Sciatic nerve (tissue), 2 donors: ENCODE measurements around the gene AGO3. TPM values are rescaled to one million over a fixed set of nuclear protein-coding genes. Genes with fewer than 3 reads are reported as not detected.
A peak's percentile ranks its signal among the peaks of the same experiment; 100 is the strongest.

Source experiments
- ATAC-seq: fragments of 200-7000 bp; cut with Tn5 transposase; one replicate; pipeline ENCODE4 v1.9.1; 2020; ENCODE audit warnings: mild to moderate bottlenecking, moderate library complexity
- DNase-seq: peaks from one replicate; pipeline ENCODE4 v3.0.0-alpha.2; 2020; ENCODE audit warnings: low spot score
- intact Hi-C: fragments of 100-400 bp; cut with DNase I; formaldehyde crosslinking; loops from one replicate; pipeline ENCODE4 v1.14.2; 2022
- total RNA-seq: library from RNA; stranded (reverse); fragmentation: NEBNext Ultra II Directional; extraction: Animal tissue kit (Norgen Biotek cat#: 25700); gene quantifications from one replicate; pipeline ENCODE4 v1.2.1, GENCODE V29; 2021
- donor health status: DM: no; HTN: no; CAD: no.
- donor health status: DM: no; HTN: no; CAD: no.

The AGO3 gene
- total RNA-seq, 1 donor from 2014 or later: 55.1 TPM

DNA sequence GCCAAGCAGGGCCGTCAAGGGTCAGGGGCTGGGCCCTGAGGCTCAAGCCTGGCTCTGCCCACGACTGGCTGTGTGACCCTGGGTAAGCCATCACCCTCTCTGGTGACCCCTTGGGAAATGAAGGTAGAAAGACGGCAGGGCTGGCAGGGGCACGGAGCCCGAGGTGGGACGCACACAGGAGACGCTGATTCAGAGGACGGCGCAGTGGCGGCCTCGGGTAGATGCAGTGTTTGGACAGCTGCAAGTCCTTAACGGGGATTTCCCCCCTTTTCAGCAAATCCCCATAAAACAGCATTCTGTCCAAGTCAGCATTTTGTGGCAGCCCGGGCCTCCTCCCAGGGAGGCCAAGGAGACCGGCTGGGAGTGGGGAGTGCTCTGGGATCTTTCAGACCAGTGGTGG lies 177.4 kb downstream of the AGO3 start:
- DNase-seq (peak; percentile 59), ATAC-seq (peak; percentile 74)
- intact Hi-C loops: no loop called here

GRCh38 chr1:36109041-36109679 lies 178.3 kb downstream of the AGO3 start:
- ATAC-seq (peak; percentile 81), DNase-seq (no peak)
- intact Hi-C loops: no loop called here

DNA sequence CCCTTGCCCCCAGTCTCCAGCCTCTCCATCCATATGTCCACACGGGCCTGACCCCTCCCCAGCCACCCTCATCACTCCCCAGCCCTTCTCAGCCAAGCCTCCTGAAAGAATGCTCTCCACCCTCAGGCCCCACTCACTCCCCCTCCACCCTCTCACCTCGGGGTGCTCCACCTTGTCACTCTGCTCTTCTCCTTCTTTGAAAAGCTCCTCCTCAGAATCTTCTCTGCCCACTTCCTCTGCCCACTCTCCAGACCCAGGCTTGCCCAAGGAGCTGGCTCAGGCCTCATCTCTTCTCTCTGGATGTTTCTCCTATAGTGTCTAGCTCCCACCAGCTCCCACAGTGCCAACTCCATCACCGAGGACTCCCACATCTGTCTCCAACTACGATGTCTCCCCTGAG lies 180.2 kb downstream of the AGO3 start:
- intact Hi-C loops: no loop called here
- DNase-seq: no peak
- ATAC-seq: no peak

DNA sequence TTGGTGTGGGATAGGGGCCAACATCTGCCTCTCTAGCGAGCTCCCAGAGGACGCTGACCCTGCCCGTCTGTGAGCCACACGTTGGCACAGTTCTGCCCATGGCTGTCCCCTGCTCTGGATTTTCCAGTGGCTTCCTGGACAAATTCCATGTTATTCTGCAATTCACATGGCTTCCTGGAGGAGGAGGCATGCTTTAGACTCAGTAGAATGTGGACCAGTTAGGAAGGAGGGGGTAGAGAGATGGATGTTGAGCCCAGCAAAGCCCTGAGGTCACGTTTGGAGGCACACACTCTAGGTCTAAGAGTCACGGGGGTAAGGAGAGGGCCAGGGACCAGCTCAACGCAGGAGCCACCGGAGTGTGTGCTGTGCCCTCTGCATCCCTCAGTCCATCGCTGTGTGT lies 181.9 kb downstream of the AGO3 start:
- no peak for DNase-seq

DNA sequence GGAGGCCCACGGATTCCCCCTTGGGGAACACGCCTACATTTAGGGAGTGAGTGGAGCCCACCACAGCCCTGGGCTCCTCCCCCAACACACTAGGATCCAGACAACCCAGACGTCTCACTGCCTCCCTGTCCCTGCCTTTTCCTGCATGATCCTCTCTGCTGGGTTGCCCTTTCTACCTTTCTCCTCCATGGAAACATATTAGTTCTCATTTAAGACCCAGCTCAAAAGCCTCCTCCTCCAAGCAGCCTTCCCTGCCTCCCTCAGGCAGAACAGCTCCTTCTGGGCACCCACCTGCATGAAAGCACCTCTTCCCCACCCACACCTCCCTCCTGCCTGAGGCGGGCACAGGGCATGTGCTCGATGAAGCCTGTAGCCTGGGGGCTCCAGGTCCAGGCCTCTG lies 183.5 kb downstream of the AGO3 start:
- DNase-seq (no peak), ATAC-seq (no peak)
- intact Hi-C loops: no loop called here

More for the DNA sequence above, 181.9 kb downstream of the AGO3 start:
- intact Hi-C loops: no loop called here
- ATAC-seq: no peak

DNA sequence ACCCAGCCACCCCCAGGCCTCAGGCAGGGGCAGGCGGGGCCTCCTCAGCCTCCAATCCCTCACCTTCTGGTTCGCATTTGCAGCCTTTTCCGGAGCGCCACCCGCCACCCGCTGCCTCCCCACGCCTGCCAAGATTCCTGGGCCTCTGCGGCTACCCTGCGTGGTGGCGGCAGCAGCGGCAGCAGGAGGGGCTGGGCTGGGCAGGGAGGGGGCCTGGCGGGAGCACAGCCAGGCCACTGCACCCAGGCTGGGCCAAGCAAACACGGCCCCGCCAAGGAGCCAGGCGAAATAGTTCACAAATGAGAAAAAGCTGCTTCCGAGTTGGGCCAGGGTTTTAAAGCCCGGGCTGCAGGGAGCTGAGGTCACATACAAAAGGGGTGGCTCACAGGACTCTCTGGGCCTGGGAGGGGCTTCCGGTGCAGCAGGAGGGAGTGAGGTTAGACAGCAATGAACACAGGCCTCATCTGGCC lies 184.3 kb downstream of the AGO3 start:
- intact Hi-C loops: no loop called here
- ATAC-seq: peak; percentile 64

GRCh38 chr1:36115931-36116330 lies 185.0 kb downstream of the AGO3 start:
- DNase-seq: no peak
- ATAC-seq: peak; percentile 65
- intact Hi-C loops: no loop called here

More for the DNA sequence above, 184.3 kb downstream of the AGO3 start:
- no peak for DNase-seq

DNA sequence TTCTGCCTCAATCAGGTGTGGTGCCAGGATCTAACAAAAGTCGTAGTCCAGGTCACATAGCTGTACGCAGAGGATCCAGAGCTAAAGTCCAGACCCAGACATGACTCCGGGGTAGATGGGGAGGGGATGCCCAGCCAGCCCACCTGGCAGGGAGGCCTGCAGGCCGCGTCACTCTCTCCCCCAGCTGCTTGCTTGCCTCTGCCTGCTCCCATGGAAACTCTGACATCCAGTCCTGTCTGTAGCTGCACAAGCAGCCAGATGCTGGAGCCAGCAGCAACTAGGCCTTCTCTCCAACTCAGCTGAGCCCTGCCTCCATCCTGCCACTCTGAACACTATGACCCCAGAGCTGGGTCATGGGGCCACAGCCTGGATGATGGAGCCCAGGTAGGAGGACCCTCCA lies 186.0 kb downstream of the AGO3 start:
- no peak for ATAC-seq
- intact Hi-C loops: no loop called here
- DNase-seq: no peak

DNA sequence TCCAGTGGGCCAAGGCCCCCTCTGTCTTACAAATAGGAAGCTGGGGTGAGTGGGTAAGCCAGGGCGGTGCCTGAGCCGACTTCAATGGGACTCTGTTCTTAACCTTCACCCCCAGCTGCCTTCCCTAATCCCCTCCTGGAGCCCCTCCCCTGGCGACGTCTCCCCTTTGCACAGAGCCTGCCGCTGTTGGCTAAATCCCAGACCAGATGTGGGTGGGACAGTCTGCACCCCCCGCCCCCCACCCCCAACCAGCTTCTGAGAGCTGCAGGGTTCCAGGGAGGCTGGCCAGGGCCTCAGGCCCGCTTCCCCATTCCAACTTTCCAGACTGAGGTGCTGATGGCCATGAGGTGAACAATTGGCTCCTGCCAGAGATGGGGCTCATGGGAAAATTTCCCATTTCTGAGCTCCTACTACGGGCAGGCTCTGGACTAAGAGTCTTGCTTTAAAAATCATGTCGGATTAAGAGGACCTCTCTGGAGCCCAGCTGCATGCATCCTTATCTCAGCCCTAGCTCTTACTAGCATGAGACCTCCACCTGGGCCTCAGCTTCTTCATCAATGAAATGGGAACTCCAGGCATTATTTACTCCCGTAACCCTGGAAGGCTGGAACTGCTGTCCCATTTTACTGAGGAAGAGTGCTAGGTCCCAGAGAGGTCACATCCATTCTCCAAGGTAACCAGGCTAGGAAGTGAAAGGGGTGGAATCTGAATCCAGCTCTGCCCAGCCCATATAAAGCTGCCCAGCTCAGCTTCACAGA lies 187.7 kb downstream of the AGO3 start:
- DNase-seq: no peak
- intact Hi-C loops: no loop called here
- ATAC-seq: no peak

- ATAC-seq (no peak), DNase-seq (no peak)
- intact Hi-C loops: no loop called here
These were observed 188.6 kb downstream of the AGO3 start for GRCh38 chr1:36119456-36119855.

Other genes starting within 250 kb of the AGO3 start
- gene C1orf216, start 212.2 kb upstream of the AGO3 start, total RNA-seq: 20.7 TPM
- gene CLSPN, start 161.1 kb upstream of the AGO3 start, total RNA-seq: 0.40 TPM
- 24.9 TPM for gene AGO4, start 123.1 kb upstream of the AGO3 start, total RNA-seq
- 30.3 TPM for gene AGO1, start 47.9 kb upstream of the AGO3 start, total RNA-seq
- gene TEKT2, start 153.0 kb downstream of the AGO3 start, total RNA-seq: 0.98 TPM
- gene ADPRS, start 157.8 kb downstream of the AGO3 start, total RNA-seq: 25.0 TPM
- 47.3 TPM for gene COL8A2, start 194.1 kb downstream of the AGO3 start, total RNA-seq
- gene TRAPPC3, start 218.4 kb downstream of the AGO3 start, total RNA-seq: 46.8 TPM
- 123 TPM for gene MAP7D1, start 225.1 kb downstream of the AGO3 start, total RNA-seq